ENCODE measurements around the gene ATOSB.

DNA sequence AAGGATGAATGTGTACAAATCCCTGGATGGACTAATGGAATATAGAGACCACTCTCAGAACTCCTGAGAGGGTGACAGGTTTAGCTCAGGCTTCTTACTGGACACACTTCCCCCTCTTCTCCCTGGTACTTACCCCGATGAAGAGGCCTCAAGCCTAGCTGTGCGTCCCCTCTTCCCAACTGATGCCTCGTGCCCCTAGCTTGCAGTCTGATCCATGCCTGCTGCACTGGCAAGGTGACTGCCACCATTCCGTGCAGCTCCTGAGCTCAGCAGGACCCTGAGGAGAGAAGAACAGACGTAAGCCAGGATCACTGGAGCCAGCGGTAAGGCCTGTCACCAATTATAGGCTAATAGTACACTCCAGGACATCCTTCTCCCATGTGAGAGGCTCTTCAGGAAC, 7.2 kb downstream of the ATOSB start:
- TF ChIP-seq CTCF (optimal IDR thresholded peaks at IDR 0.05 in 1 of 3, IDR thresholded peaks at IDR 0.05 in 1 of 3, conservative IDR thresholded peaks at IDR 0.05 in 1 of 3; ENCODE audit: extremely low read depth in 1 of 3, insufficient read depth in 2 of 3, low read length in 3 of 3) (no peak), EZH2 (IDR thresholded peaks at IDR 0.05; ENCODE audit: low read length) (no peak)

Data from keratinocyte (primary cell).